Measurements from ENCODE around the gene OR52L1. TPM values are rescaled to one million over a fixed set of nuclear protein-coding genes. Genes with fewer than 3 reads are reported as not detected.

The OR52L1 gene
- polyA plus RNA-seq, 3 donors = not detected

DNA sequence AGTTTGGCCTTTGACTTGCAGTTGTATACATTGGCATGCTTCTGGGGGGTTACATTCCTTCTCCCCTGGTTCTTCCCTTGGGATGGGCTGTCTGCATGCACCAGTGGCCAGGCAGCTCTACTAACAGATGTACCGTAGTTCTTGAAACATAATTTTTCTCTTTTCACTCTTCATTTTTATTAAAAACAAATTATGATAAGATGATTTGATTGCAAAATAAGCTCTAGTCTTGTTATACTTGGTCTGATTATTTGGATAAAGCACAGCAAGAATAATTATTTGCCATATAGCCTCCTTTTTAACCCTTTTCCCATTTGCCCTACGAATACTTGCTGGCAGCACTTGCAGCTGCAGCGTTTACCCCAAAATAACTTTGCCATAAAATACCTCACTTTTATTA, 31.2 kb downstream of the OR52L1 start:
- Mint-ChIP-seq H3K27me3 (ENCODE audit: low read depth in 3 of 3) (peaks cover 0 to 5% (median 4%) of the 10 kb centered on the region in 3 donors), H3K27ac (no peak overlapping the region), H3K36me3 (no peaks in the 10 kb centered on the region), H3K9me3 (peaks cover 5 to 8% (median 7%) of the 10 kb centered on the region in 7 donors), H3K4me3 (no peak overlapping the region), H3K4me1 (no peaks in the 10 kb centered on the region)
- WGBS (ENCODE audit: insufficient coverage) = no CpG with 5 or more reads among the region's 3 CpGs
- H2AFZ ChIP-seq (ENCODE audit: insufficient read depth, low read depth, low read length, poor library complexity, severe bottlenecking) = no peak overlapping the region
- no peak overlapping the region for H3K9ac ChIP-seq (ENCODE audit: insufficient read depth, low read length, poor library complexity, severe bottlenecking)
- TF ChIP-seq, protein P1, sequence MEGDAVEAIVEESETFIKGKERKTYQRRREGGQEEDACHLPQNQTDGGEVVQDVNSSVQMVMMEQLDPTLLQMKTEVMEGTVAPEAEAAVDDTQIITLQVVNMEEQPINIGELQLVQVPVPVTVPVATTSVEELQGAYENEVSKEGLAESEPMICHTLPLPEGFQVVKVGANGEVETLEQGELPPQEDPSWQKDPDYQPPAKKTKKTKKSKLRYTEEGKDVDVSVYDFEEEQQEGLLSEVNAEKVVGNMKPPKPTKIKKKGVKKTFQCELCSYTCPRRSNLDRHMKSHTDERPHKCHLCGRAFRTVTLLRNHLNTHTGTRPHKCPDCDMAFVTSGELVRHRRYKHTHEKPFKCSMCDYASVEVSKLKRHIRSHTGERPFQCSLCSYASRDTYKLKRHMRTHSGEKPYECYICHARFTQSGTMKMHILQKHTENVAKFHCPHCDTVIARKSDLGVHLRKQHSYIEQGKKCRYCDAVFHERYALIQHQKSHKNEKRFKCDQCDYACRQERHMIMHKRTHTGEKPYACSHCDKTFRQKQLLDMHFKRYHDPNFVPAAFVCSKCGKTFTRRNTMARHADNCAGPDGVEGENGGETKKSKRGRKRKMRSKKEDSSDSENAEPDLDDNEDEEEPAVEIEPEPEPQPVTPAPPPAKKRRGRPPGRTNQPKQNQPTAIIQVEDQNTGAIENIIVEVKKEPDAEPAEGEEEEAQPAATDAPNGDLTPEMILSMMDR (IDR thresholded peaks at IDR 0.05) = no peak
- no peak overlapping the region for H3K4me3 ChIP-seq (replicated peaks in 1 of 3; ENCODE audit: low read depth in 2 of 3, low read length in 3 of 3)
- H3K4me1 ChIP-seq (ENCODE audit: control insufficient read depth in 1 of 2, insufficient read depth in 2 of 2, low read length in 2 of 2) = no peaks in the 10 kb centered on the region
- peaks cover 0 to 6% of the 10 kb centered on the region in 2 donors for H3K9me3 ChIP-seq (replicated peaks in 1 of 2; ENCODE audit: control insufficient read depth in 1 of 2, insufficient read depth in 1 of 2, low read length in 2 of 2)
- peaks cover 0 to 4% of the 10 kb centered on the region in 2 donors for H3K27me3 ChIP-seq (ENCODE audit: control insufficient read depth in 2 of 2, insufficient read depth in 2 of 2, low read length in 2 of 2)
- no peak overlapping the region for H3K27ac ChIP-seq (ENCODE audit: low read depth in 1 of 2, low read length in 2 of 2)
- no peaks in the 10 kb centered on the region for H3K79me2 ChIP-seq (ENCODE audit: insufficient read depth, low read length)
- H4K20me1 ChIP-seq (ENCODE audit: insufficient read depth, low read length) = no peaks in the 10 kb centered on the region
- no peak overlapping the region for H3K4me2 ChIP-seq (replicated peaks; ENCODE audit: extremely low read depth, low read length, poor library complexity, severe bottlenecking)
- no peaks in the 10 kb centered on the region for H3K36me3 ChIP-seq (replicated peaks in 1 of 2; ENCODE audit: control insufficient read depth in 1 of 2, insufficient read depth in 2 of 2, low read length in 2 of 2)
- intact Hi-C loops (cut with micrococcal nuclease) = no loop called here
- DNase-seq = no peak

DNA sequence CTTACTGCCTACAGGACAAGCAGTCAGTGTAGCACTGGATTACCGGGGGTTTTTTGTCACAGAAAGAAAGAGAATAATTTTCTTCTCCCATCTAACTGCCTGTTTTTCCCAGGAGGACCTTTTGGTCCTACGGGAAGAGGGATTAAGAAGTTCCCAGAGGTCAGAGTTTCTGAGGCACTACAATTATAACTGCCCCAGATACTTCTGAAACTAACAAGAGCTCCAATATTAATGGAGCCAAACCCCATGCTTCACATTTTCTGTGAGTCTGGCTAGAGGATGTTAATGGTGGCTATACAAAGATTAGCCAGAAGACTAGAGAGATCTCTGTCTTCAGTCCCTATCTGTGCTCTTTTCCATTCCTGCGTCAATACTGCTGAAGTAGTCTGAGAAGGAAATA, 44.8 kb downstream of the OR52L1 start, which contains the start of gene OR56A3:
OR56A3 (plus strand) TSS at position 301 of the 400 bp plus-strand sequence. CDS start 5,096 bp downstream, outside the sequence.
- peaks cover 25% of the 10 kb centered on the region in 2 donors for H3K9me3 ChIP-seq (replicated peaks in 1 of 2; ENCODE audit: control insufficient read depth in 1 of 2, insufficient read depth in 1 of 2, low read length in 2 of 2)
- H3K36me3 Mint-ChIP-seq = no peaks in the 10 kb centered on the region
- H3K4me2 ChIP-seq (replicated peaks; ENCODE audit: extremely low read depth, low read length, poor library complexity, severe bottlenecking) = no peak within 1 kb of the TSS
- H3K9me3 Mint-ChIP-seq = peaks cover 11 to 27% (median 19%) of the 10 kb centered on the region in 7 donors
- no peaks in the 10 kb centered on the region for H3K4me1 Mint-ChIP-seq
- H3K27me3 Mint-ChIP-seq (ENCODE audit: low read depth in 3 of 3) = peaks cover 0 to 2% (median 2%) of the 10 kb centered on the region in 3 donors
- H2AFZ ChIP-seq (ENCODE audit: insufficient read depth, low read depth, low read length, poor library complexity, severe bottlenecking) = no peak within 1 kb of the TSS
- TF ChIP-seq, protein P1 (IDR thresholded peaks at IDR 0.05) = no peak
- H3K4me3 ChIP-seq (replicated peaks in 1 of 3; ENCODE audit: low read depth in 2 of 3, low read length in 3 of 3) = no peak within 1 kb of the TSS
- H3K9ac ChIP-seq (ENCODE audit: insufficient read depth, low read length, poor library complexity, severe bottlenecking) = no peak within 1 kb of the TSS
- no peak for DNase-seq
- H3K36me3 ChIP-seq (replicated peaks in 1 of 2; ENCODE audit: control insufficient read depth in 1 of 2, insufficient read depth in 2 of 2, low read length in 2 of 2) = no peaks in the 10 kb centered on the region
- no peak within 1 kb of the TSS for H3K27ac ChIP-seq (ENCODE audit: low read depth in 1 of 2, low read length in 2 of 2)
- H3K27ac Mint-ChIP-seq = no peak within 1 kb of the TSS
- 80% methylated on average over 1 of the region's 3 CpGs for WGBS (ENCODE audit: insufficient coverage)
- H4K20me1 ChIP-seq (ENCODE audit: insufficient read depth, low read length) = no peaks in the 10 kb centered on the region
- H3K79me2 ChIP-seq (ENCODE audit: insufficient read depth, low read length) = no peaks in the 10 kb centered on the region
- no peak within 1 kb of the TSS for H3K4me3 Mint-ChIP-seq
- H3K4me1 ChIP-seq (ENCODE audit: control insufficient read depth in 1 of 2, insufficient read depth in 2 of 2, low read length in 2 of 2) = no peaks in the 10 kb centered on the region
- H3K27me3 ChIP-seq (ENCODE audit: control insufficient read depth in 2 of 2, insufficient read depth in 2 of 2, low read length in 2 of 2) = no peaks in the 10 kb centered on the region
- intact Hi-C loops (cut with micrococcal nuclease) = no loop called here
